Mammary epithelial cell (primary cell): ENCODE results near the gene FOLR3.
"Not testable (repeated sequence)": the region's sequence is repeated elsewhere in the genome, so short reads cannot be mapped to it uniquely, and the experiment has no call there.

Experiments used
- EZH2 ChIP-seq: IDR thresholded peaks from 2 replicates; pipeline ENCODE4 v1.6.1; 2012; ENCODE audit warnings: low read length, inconsistent platforms, borderline replicate concordance
- TF ChIP-seq, protein P1 (sequence below), 2 donors: IDR thresholded peaks in 1 of 2; conservative IDR thresholded peaks in 1 of 2; 2 replicates each; pipeline ENCODE4 v1.5.1; 2011 to 2012; ENCODE audit warnings: inconsistent platforms in 2 of 2, low read length in 2 of 2, mild to moderate bottlenecking in 2 of 2, control low read depth in 1 of 2, low read depth in 1 of 2; ENCODE audit not compliant: insufficient read depth in 1 of 2; ENCODE audit errors: extremely low read depth in 1 of 2

DNA sequence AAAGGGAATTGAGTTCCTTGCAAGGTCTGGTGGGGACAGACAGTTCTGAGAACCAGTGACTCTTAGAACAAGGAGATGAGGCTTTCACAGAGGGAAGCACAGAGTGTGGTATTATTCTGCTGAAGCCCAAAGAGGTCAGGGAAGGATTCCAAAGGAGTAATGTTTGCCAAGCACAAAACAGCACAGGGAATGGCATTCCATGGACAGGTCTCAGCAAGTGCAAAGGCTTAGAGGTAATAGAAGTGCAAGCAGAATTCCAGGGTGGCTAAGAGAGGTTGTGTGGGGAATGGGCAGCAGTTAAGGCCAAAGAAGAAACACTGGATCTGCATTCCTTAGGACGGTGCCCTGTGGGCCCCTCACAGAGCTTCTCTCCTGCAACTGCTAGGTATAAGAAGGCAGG, 6.6 kb downstream of the FOLR3 start:
- TF ChIP-seq, protein P1, sequence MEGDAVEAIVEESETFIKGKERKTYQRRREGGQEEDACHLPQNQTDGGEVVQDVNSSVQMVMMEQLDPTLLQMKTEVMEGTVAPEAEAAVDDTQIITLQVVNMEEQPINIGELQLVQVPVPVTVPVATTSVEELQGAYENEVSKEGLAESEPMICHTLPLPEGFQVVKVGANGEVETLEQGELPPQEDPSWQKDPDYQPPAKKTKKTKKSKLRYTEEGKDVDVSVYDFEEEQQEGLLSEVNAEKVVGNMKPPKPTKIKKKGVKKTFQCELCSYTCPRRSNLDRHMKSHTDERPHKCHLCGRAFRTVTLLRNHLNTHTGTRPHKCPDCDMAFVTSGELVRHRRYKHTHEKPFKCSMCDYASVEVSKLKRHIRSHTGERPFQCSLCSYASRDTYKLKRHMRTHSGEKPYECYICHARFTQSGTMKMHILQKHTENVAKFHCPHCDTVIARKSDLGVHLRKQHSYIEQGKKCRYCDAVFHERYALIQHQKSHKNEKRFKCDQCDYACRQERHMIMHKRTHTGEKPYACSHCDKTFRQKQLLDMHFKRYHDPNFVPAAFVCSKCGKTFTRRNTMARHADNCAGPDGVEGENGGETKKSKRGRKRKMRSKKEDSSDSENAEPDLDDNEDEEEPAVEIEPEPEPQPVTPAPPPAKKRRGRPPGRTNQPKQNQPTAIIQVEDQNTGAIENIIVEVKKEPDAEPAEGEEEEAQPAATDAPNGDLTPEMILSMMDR (conservative IDR thresholded peaks at IDR 0.05 in 1 of 2, IDR thresholded peaks at IDR 0.05 in 1 of 2; ENCODE audit: extremely low read depth in 1 of 2, insufficient read depth in 1 of 2, low read depth in 1 of 2, low read length in 2 of 2) = not testable (repeated sequence)
- not testable (repeated sequence) for TF ChIP-seq EZH2
